Retinal pigment epithelial cell (primary cell): ENCODE data around the gene CPT1C.

Experiments used
- DNase-seq: peaks from one replicate; pipeline ENCODE4 v3.0.0-alpha.2; 2010; ENCODE audit warnings: low read depth
- H3K4me3 ChIP-seq: 2 replicates; pipeline ENCODE4 v1.5.1; 2011; ENCODE audit warnings: mild to moderate bottlenecking, low read length, control low read depth, moderate library complexity
- TF ChIP-seq, protein P1 (sequence below): conservative IDR thresholded peaks from 2 replicates; pipeline ENCODE4 v1.5.1; 2011; ENCODE audit warnings: low read depth, low read length, control low read depth, inconsistent platforms

Gene CPT1C

DNA sequence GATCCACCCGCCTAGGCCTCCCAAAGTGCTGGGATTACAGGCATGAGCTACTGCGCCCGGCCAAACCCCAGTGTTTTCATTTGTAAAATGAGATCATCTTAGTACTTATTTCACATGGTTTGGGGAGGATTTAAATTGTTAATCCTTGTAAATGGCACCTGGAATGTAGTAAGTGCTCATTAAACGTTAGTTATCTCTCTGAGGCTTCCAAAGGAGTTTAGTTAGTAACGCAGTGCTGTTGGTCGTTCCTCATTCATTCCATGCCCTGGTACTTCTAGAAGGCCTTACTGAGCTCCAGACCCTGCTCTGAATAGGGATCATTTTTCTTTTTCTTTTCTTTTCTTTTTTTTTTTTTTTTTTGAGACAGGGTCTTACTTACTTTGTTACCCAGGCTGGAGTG lies 5.2 kb downstream of the CPT1C start:
- TF ChIP-seq, protein P1, sequence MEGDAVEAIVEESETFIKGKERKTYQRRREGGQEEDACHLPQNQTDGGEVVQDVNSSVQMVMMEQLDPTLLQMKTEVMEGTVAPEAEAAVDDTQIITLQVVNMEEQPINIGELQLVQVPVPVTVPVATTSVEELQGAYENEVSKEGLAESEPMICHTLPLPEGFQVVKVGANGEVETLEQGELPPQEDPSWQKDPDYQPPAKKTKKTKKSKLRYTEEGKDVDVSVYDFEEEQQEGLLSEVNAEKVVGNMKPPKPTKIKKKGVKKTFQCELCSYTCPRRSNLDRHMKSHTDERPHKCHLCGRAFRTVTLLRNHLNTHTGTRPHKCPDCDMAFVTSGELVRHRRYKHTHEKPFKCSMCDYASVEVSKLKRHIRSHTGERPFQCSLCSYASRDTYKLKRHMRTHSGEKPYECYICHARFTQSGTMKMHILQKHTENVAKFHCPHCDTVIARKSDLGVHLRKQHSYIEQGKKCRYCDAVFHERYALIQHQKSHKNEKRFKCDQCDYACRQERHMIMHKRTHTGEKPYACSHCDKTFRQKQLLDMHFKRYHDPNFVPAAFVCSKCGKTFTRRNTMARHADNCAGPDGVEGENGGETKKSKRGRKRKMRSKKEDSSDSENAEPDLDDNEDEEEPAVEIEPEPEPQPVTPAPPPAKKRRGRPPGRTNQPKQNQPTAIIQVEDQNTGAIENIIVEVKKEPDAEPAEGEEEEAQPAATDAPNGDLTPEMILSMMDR = no peak
- H3K4me3 ChIP-seq = no peak overlapping the region
- DNase-seq = no peak

DNA sequence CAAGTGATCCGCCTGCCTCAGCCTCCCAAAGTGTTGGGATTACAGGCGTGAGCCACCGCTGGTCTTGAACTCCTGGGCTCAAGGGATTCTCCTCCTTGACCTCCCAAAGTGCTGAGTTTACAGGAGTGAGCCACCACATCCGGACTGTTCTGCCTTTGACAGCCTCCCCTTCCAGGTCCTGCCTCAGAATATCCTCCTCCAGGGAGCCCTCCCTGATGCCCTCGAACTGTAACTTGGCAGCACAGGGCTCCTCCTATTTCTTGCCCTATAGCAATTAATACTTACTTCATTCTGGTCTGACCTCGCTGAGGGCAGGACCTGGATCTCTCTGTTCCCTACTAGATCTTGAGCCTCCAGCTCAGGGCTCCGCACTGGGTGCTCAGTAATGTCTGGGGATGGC lies 5.9 kb downstream of the CPT1C start:
- TF ChIP-seq, protein P1 = no peak
- DNase-seq = no peak
- no peak overlapping the region for H3K4me3 ChIP-seq

DNA sequence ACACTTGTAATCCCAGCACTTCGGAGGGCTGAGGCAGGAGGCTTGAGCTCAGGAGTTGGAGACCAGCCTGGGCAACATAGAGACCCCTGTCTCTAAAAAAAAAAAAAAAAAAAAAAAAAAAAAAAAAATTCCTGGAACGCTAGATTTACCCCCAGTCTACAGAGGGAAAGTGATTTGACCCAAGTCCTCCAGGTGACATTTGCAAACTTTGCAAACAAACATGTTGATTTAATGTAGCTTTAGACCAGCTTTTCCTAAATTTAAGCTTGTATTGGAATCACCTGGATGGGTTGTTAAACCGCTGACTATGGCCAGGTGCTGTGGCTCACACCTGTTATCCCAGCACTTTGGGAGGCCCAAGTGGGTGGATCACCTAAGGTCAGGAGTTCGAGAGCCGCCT lies 8.4 kb downstream of the CPT1C start:
- TF ChIP-seq, protein P1 = no peak
- DNase-seq = no peak

DNA sequence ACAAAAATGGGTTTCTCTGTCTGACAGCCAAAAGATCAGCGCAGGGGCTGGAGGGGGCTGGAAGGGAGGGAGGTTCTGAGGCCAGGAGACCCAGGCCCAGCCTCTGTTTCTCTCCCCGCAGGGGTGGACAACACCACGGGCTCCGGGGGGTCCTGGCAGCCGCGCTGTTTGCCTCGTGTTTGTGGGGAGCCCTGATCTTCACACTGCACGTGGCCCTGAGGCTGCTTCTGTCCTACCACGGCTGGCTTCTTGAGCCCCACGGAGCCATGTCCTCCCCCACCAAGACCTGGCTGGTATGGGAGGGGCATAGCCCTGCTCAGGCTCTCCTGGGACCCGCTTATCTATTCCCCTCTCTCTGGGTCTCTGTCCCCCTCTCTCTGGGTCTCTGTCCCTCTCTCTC lies 9.6 kb downstream of the CPT1C start:
- no peak for DNase-seq
- H3K4me3 ChIP-seq = no peak overlapping the region
- TF ChIP-seq, protein P1 = no peak

More for the DNA sequence above, 8.4 kb downstream of the CPT1C start:
- no peak overlapping the region for H3K4me3 ChIP-seq

DNA sequence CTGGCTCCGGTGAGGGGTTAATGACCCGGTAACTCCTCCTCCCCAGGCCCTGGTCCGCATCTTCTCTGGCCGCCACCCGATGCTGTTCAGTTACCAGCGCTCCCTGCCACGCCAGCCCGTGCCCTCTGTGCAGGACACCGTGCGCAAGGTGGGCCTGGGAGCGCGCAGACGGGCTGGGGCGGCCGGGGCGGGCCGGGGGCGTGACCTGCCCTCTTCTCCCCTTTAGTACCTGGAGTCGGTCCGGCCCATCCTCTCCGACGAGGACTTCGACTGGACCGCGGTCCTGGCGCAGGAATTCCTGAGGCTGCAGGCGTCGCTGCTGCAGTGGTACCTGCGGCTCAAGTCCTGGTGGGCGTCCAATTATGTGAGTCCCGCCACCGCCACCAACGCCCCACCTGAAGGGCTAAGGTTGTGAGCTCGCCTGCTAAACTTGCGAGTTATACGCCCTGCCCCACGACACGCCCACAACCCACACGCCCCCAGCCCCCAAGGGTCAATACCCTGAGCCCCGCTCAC lies 10.4 kb downstream of the CPT1C start:
- DNase-seq = no peak
- TF ChIP-seq, protein P1 = no peak
- no peak overlapping the region for H3K4me3 ChIP-seq

DNA sequence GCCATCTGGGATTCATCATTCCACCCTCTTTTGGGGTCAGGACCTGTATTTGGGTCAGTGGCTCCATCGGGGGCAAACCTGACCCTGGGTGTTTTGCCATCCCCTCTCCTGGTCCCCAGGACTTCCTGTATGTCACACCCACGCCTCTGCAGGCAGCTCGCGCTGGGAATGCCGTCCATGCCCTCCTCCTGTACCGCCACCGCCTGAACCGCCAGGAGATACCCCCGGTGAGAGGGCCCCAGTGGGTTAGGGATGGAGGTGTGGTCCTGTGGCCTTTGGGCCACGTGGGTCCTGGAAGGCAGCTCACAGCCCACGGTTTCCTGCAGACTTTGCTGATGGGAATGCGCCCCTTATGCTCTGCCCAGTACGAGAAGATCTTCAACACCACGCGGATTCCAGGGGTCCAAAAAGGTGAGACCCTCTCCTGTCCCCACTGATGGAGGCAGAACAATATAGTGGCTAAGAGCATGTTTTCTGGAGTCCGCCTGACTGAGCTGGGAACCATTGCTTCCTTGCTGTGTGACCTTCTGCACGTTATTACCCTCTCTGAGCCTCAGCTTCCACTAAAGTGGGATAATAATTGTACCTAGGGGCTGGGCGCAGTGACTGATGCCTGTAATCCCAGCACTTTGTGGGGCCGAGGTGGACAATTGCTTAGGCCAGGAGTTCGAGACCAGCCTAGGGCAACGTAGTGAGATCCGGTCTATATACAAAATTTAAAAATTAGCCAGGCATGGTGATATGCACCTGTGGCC lies 14.1 kb downstream of the CPT1C start:
- no peak overlapping the region for H3K4me3 ChIP-seq
- TF ChIP-seq, protein P1 = no peak

DNA sequence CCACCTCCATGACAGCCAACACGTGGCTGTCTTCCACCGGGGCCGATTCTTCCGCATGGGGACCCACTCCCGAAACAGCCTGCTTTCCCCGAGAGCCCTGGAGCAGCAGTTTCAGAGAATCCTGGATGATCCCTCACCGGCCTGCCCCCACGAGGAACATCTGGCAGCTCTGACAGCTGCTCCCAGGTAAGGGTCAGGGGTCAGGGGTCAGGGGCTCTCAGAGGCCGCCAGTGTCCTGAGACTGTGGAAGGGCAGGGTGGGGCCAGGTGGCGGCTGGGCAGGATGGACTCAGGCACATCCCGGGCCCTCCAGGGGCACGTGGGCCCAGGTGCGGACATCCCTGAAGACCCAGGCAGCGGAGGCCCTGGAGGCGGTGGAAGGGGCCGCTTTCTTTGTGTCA lies 15.0 kb downstream of the CPT1C start:
- no peak overlapping the region for H3K4me3 ChIP-seq
- TF ChIP-seq, protein P1 = no peak
- no peak for DNase-seq

More for the DNA sequence above, 14.1 kb downstream of the CPT1C start:
- no peak for DNase-seq
